ENCODE measurements around the gene ZNF148.
"Not testable (repeated sequence)": the region's sequence is repeated elsewhere in the genome, so short reads cannot be mapped to it uniquely, and the experiment has no call there.

The ZNF148 gene

GRCh38 chr3:125374996-125375941 is at the start of gene ZNF148:
Gene ZNF148, minus strand, starts transcription at chr3:125375325. Its CDS starts 61,685 bp downstream, at chr3:125313640.
- peak; percentile 66 for DNase-seq

GRCh38 chr3:125418306-125418705 is 43.2 kb upstream of the ZNF148 start:
- no peak for DNase-seq

- no peak for DNase-seq
Observed at GRCh38 chr3:125416235-125416634, 41.1 kb upstream of the ZNF148 start.

GRCh38 chr3:125414669-125415068 is 39.5 kb upstream of the ZNF148 start:
- no peak for DNase-seq

GRCh38 chr3:125410922-125411321 is 35.8 kb upstream of the ZNF148 start:
- no peak for DNase-seq

- DNase-seq, result no peak
Observed at GRCh38 chr3:125406070-125406469, 30.9 kb upstream of the ZNF148 start.

GRCh38 chr3:125405515-125405914 is 30.4 kb upstream of the ZNF148 start:
- not testable (repeated sequence) for DNase-seq

- DNase-seq, result no peak
Observed at GRCh38 chr3:125403789-125404188, 28.7 kb upstream of the ZNF148 start.

GRCh38 chr3:125402639-125403038 is 27.5 kb upstream of the ZNF148 start:
- DNase-seq, result no peak

- DNase-seq, result no peak
Observed at GRCh38 chr3:125401402-125401801, 26.3 kb upstream of the ZNF148 start.

- DNase-seq, result no peak
Observed at GRCh38 chr3:125398952-125399351, 23.8 kb upstream of the ZNF148 start.

- no peak for DNase-seq
Observed at GRCh38 chr3:125395091-125395490, 20.0 kb upstream of the ZNF148 start.

GRCh38 chr3:125394406-125394805 is 19.3 kb upstream of the ZNF148 start:
- DNase-seq, result no peak

GRCh38 chr3:125389282-125389681 is 14.2 kb upstream of the ZNF148 start:
- DNase-seq, result no peak

GRCh38 chr3:125388369-125388768 is 13.2 kb upstream of the ZNF148 start:
- DNase-seq, result not testable (repeated sequence)

- DNase-seq, result no peak
Observed at GRCh38 chr3:125386811-125387210, 11.7 kb upstream of the ZNF148 start.

GRCh38 chr3:125383744-125384143 is 8.6 kb upstream of the ZNF148 start:
- no peak for DNase-seq

- DNase-seq, result no peak
Observed at GRCh38 chr3:125382298-125382697, 7.2 kb upstream of the ZNF148 start.

- no peak for DNase-seq
Observed at GRCh38 chr3:125381743-125382142, 6.6 kb upstream of the ZNF148 start.

- DNase-seq, result no peak
Observed at GRCh38 chr3:125381314-125381713, 6.2 kb upstream of the ZNF148 start.

GRCh38 chr3:125379483-125379882 is 4.4 kb upstream of the ZNF148 start:
- no peak for DNase-seq

GRCh38 chr3:125378762-125379161 is 3.6 kb upstream of the ZNF148 start:
- DNase-seq, result no peak

- DNase-seq, result peak; percentile 39
Observed at GRCh38 chr3:125375950-125376679, 990 bp upstream of the ZNF148 start.

- no peak for DNase-seq
Observed at GRCh38 chr3:125374501-125374995, 577 bp downstream of the ZNF148 start.

Data from NCI-H1694 (cell line).